Small intestine (tissue), 7 donors: ENCODE results near the gene PPCS. TPM values are rescaled to one million over a fixed set of nuclear protein-coding genes. Genes with fewer than 3 reads are reported as not detected.

Experiments used
- DNase-seq, 2 donors: peaks; one replicate each; pipeline versions ENCODE4 v3.0.0 to v3.0.0-alpha.2; 2013
- FAIRE-seq: peaks from 2 replicates; lab custom pipeline; 2012; peaks lifted over from hg19 to GRCh38; lab: Jason Lieb, UNC
- H3K27ac ChIP-seq, 3 donors: one replicate each; pipeline ENCODE4 v1.5.1; 2013; ENCODE audit warnings: low read length in 2 of 3, mild to moderate bottlenecking in 2 of 3, control low read depth in 1 of 3, inconsistent platforms in 1 of 3, low read depth in 1 of 3, moderate library complexity in 1 of 3
- H3K27me3 ChIP-seq, 3 donors: one replicate each; pipeline ENCODE4 v1.6.1; 2013; ENCODE audit warnings: low read length in 3 of 3, inconsistent platforms in 1 of 3; ENCODE audit not compliant: control insufficient read depth in 3 of 3, insufficient read depth in 3 of 3
- H3K36me3 ChIP-seq, 3 donors: one replicate each; pipeline ENCODE4 v1.6.1; 2013; ENCODE audit warnings: low read length in 3 of 3, inconsistent platforms in 1 of 3, low read depth in 1 of 3, mild to moderate bottlenecking in 1 of 3, moderate library complexity in 1 of 3; ENCODE audit not compliant: control insufficient read depth in 3 of 3, insufficient read depth in 2 of 3
- H3K4me1 ChIP-seq, 3 donors: one replicate each; pipeline ENCODE4 v1.6.1; 2013; ENCODE audit warnings: low read length in 2 of 3, inconsistent platforms in 1 of 3, low read depth in 1 of 3, mild to moderate bottlenecking in 1 of 3, moderate library complexity in 1 of 3; ENCODE audit not compliant: control insufficient read depth in 3 of 3, insufficient read depth in 2 of 3
- H3K4me3 ChIP-seq, 3 donors: one replicate each; pipeline ENCODE4 v1.5.1; 2013; ENCODE audit warnings: low read length in 3 of 3, control low read depth in 1 of 3, inconsistent platforms in 1 of 3, low read depth in 1 of 3, mild to moderate bottlenecking in 1 of 3, moderate library complexity in 1 of 3
- H3K9me3 ChIP-seq, 2 donors: one replicate each; pipeline ENCODE4 v1.6.1; 2013; ENCODE audit warnings: low read depth in 1 of 2, low read length in 1 of 2; ENCODE audit not compliant: control insufficient read depth in 2 of 2, insufficient read depth in 1 of 2
- WGBS, 3 donors: extraction: QIAGEN DNeasy Blood & Tissue Kit; methylation state at CpG; one replicate each; pipeline ENCODE4 v1.1.7; 2013; 5-methylcytosine and 5-hydroxymethylcytosine counted together
- polyA plus RNA-seq, 4 donors: library from polyadenylated mRNA; stranded (reverse) in 3 of 4; unstranded in 1 of 4; fragments of 200-250 nt in 3 of 4; fragments of 120-200 nt in 1 of 4; gene quantifications; one replicate each; pipeline versions ENCODE4 v1.2.1 to v1.2.3, GENCODE V29; 2013
- donor health status: healthy with polysubstance abuse.
- donor health status: control.
- donor health status: control.
- donor health status: Bipolar disorder and iron deficiency.
- donor health status: healthy.

The PPCS gene
- polyA plus RNA-seq, 4 donors: 85.0 to 175 (median 123) TPM

GRCh38 chr1:42432714-42433113 lies 23.6 kb upstream of the PPCS start:
- Histone ChIP-seq H3K36me3 (no peaks in the 10 kb centered on the region), H3K4me1 (peaks cover 0 to 14% (median 0%) of the 10 kb centered on the region in 3 donors), H3K27ac (no peak overlapping the region), H3K27me3 (no peaks in the 10 kb centered on the region), H3K4me3 (no peak overlapping the region), H3K9me3 (no peaks in the 10 kb centered on the region)
- DNase-seq: no peak
- WGBS, 3 donors: 91 to 96% (median 92%) methylated on average over 4 of the region's 4 CpGs
- no peak for FAIRE-seq

GRCh38 chr1:42433369-42433768 lies 23.0 kb upstream of the PPCS start:
- Histone ChIP-seq H3K4me1 (peaks cover 0 to 14% (median 0%) of the 10 kb centered on the region in 3 donors), H3K27me3 (no peaks in the 10 kb centered on the region), H3K4me3 (no peak overlapping the region), H3K36me3 (no peaks in the 10 kb centered on the region), H3K27ac (no peak overlapping the region), H3K9me3 (no peaks in the 10 kb centered on the region)
- DNase-seq (no peak), FAIRE-seq (no peak)
- whole genome bisulfite sequencing, 3 donors: 86 to 95% (median 91%) methylated on average over 6 of the region's 6 CpGs

DNA sequence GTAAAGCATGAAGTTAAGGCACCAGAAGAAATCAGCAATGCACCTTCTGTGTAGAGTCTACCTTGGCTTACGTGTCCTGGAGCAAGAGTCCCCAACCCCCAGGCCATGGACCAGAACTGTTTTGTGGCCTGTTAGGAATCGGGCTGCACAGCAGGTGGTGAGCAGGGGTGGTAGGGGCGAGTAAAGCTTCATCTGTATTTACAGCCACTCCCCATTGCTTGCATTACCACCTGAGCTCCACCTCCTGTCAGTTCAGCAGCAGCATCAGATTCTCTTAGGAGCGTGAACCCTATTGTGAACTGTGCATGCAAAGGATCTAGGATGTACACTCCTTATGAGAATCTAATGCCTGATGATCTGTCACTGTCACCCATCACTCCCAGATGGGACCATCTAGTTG lies 22.0 kb upstream of the PPCS start:
- no peaks in the 10 kb centered on the region for H3K36me3 ChIP-seq
- H3K4me1 ChIP-seq: peaks cover 0 to 14% (median 0%) of the 10 kb centered on the region in 3 donors
- DNase-seq (no peak), FAIRE-seq (no peak)
- H3K9me3 ChIP-seq: no peaks in the 10 kb centered on the region
- H3K27ac ChIP-seq: no peak overlapping the region
- no peaks in the 10 kb centered on the region for H3K27me3 ChIP-seq
- WGBS, 3 donors: 92 to 94% (median 92%) methylated on average over 4 of the region's 4 CpGs
- no peak overlapping the region for H3K4me3 ChIP-seq

- peak in 1 of 2 donors; percentile 29 for DNase-seq
- H3K36me3 ChIP-seq: no peaks in the 10 kb centered on the region
- H3K9me3 ChIP-seq: no peaks in the 10 kb centered on the region
- H3K4me1 ChIP-seq: no peaks in the 10 kb centered on the region
- 18 to 59% (median 52%) methylated on average over 2 of the region's 2 CpGs for WGBS, 3 donors
- no peak overlapping the region for H3K4me3 ChIP-seq
- no peak overlapping the region for H3K27ac ChIP-seq
- H3K27me3 ChIP-seq: no peaks in the 10 kb centered on the region
- FAIRE-seq: no peak
Measured at GRCh38 chr1:42439940-42440339, 16.4 kb upstream of the PPCS start.

- H3K27ac ChIP-seq: no peak overlapping the region
- FAIRE-seq (no peak), DNase-seq (peak in 1 of 2 donors; percentile 54)
- WGBS, 3 donors: 26 to 32% (median 31%) methylated on average over 2 of the region's 2 CpGs
- no peak overlapping the region for H3K4me3 ChIP-seq
- no peaks in the 10 kb centered on the region for H3K27me3 ChIP-seq
- no peaks in the 10 kb centered on the region for H3K9me3 ChIP-seq
- H3K4me1 ChIP-seq: no peaks in the 10 kb centered on the region
- no peaks in the 10 kb centered on the region for H3K36me3 ChIP-seq
Measured at GRCh38 chr1:42442662-42443061, 13.7 kb upstream of the PPCS start.

DNA sequence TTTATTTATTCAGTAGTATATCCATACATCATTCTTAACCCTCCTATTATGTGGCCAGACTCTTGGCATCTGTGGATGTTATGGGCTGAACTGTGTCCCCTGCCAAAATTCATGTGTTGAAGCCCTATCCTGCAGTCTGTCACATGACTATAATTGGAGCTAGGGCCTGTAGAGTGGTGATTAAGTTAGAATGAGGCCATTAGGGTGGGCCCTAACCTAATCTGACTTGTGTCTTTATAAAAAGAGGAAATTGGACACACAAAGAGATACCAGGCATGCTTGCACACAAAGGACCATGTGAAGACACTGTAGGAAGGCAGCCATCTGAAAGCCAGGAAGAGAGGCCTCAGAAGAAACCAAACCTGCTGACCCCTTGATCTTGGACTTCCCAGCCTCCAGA lies 7.1 kb upstream of the PPCS start:
- no peaks in the 10 kb centered on the region for H3K9me3 ChIP-seq
- no peaks in the 10 kb centered on the region for H3K36me3 ChIP-seq
- no peak overlapping the region for H3K27ac ChIP-seq
- H3K4me3 ChIP-seq: no peak overlapping the region
- no peaks in the 10 kb centered on the region for H3K4me1 ChIP-seq
- no peak for FAIRE-seq
- no peaks in the 10 kb centered on the region for H3K27me3 ChIP-seq
- no peak for DNase-seq

- 74 to 94% (median 89%) methylated on average over 1 of the region's 1 CpG for WGBS, 3 donors
- no peaks in the 10 kb centered on the region for H3K9me3 ChIP-seq
- no peak overlapping the region for H3K4me3 ChIP-seq
- H3K27me3 ChIP-seq: no peaks in the 10 kb centered on the region
- no peak for DNase-seq
- no peak overlapping the region for H3K27ac ChIP-seq
- no peaks in the 10 kb centered on the region for H3K36me3 ChIP-seq
- peaks cover 0 to 4% (median 0%) of the 10 kb centered on the region in 3 donors for H3K4me1 ChIP-seq
- FAIRE-seq: no peak
Measured at GRCh38 chr1:42450061-42450460, 6.3 kb upstream of the PPCS start.

GRCh38 chr1:42453386-42453785 lies 3.0 kb upstream of the PPCS start:
- WGBS, 3 donors: 88 to 93% (median 91%) methylated on average over 4 of the region's 4 CpGs
- H3K27ac ChIP-seq: no peak overlapping the region
- H3K4me1 ChIP-seq: peaks cover 3 to 21% (median 4%) of the 10 kb centered on the region in 3 donors
- FAIRE-seq: no peak
- no peak for DNase-seq
- H3K36me3 ChIP-seq: peaks cover 0 to 3% (median 3%) of the 10 kb centered on the region in 3 donors
- H3K4me3 ChIP-seq: no peak overlapping the region
- H3K27me3 ChIP-seq: no peaks in the 10 kb centered on the region
- no peaks in the 10 kb centered on the region for H3K9me3 ChIP-seq

DNA sequence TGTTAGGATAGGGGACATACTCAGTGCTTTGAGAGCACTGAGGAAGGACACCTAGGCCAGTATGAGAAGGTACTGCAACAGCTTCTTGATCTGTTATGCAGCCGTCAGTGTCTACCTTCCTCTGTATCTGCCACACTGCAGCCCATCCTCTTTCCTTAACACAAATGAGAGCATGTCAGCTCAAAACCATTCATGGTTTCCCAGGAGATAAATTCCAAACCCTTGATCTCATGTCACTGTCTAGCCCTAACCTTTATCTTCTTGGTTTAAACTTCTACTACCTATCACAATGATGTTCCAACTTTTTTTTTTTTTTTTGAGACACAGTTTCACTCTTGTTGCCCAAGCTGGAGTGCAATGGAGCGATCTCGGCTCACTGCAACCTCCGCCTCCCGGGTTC lies 1.9 kb upstream of the PPCS start:
- Histone ChIP-seq H3K36me3 (peaks cover 0 to 7% (median 3%) of the 10 kb centered on the region in 3 donors), H3K4me1 (peaks cover 3 to 21% (median 4%) of the 10 kb centered on the region in 3 donors), H3K27ac (peak overlapping the region in 1 of 3 donors; percentile 47), H3K27me3 (no peaks in the 10 kb centered on the region), H3K9me3 (no peaks in the 10 kb centered on the region), H3K4me3 (no peak overlapping the region)
- 87 to 94% (median 93%) methylated on average over 5 of the region's 5 CpGs for WGBS, 3 donors
- DNase-seq (peak in 1 of 2 donors; percentile 57), FAIRE-seq (no peak)
